ENCODE measurements around the gene MFNG. TPM values are rescaled to one million over a fixed set of nuclear protein-coding genes. Genes with fewer than 3 reads are reported as not detected.
"Not testable (repeated sequence)": the region's sequence is repeated elsewhere in the genome, so short reads cannot be mapped to it uniquely, and the experiment has no call there.

The MFNG gene
- total RNA-seq, 1 experiment from 2014 or later = 1.0 TPM

GRCh38 chr22:37473437-37473946, 12.7 kb downstream of the MFNG start:
- DNase-seq (ENCODE audit: low spot score) = no peak

- peak; percentile 54 for DNase-seq (ENCODE audit: low spot score)
Observed at GRCh38 chr22:37472418-37473006, 13.7 kb downstream of the MFNG start.

DNA sequence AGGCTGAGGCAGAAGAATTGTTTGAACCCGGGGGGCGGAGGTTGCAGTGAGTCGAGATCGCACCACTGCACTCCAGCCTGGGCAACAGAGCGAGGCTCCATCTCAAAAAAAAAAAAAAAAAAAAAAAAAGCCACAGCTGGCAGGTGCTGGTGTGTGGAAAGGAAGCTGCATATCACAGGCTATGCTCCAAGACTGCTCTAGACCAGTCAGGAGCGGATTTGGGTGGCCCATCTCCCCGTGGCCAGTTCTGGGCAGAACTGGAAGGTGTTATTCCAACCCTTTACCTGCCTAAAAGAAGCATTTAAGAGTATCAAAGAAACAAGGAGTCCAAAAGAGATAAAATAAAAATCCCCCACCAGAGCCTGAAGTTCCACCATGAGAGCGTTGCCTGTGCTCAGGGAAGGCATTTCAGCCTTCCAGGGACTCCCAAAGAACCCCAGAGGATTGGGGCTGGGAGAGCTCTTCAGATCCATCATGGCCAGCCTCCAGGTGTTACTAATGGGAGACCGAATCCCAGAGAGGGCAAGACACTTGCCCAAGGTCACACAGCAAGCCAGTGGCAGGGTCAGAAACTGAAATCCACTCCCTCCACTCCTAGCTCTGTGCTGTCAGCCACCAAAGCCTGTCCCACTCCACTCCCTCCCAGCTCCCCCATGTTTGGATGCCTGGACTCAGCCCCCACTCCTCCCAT, 14.3 kb downstream of the MFNG start:
- no peak for DNase-seq (ENCODE audit: low spot score)

- DNase-seq (ENCODE audit: low spot score) = no peak
Observed at GRCh38 chr22:37470087-37470445, 16.1 kb downstream of the MFNG start.

DNA sequence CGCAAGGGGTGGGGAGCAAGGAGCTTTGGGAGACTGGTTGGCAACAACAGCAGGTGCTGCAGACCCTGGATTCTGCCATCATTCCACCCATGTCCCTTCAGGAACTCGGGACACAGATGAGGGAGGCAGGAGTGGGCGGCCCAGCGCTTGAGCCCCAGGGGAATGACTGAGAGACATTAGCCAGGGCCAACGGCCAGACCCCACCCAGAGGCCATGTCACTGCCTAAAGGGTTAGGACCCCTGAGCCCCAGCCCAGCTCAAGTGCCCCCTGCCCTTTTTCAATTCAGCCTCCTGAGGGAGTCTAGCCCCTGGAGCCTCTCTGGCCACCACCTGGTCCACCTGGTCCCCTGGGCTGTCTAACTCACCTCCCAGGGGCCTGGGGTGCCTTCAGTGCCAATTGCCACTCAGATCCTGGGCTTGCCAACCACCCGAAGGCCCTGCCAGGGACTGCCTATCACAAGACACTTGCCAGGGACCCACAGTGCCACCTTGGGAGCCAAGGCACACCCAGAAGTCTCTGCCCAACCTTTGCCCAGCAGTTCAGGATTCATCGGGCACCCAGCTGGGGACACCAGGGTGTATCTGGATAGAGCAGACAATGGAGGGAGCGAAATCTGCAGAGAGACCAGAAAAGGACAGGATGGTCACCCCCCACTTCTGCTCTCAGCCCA, 16.6 kb downstream of the MFNG start:
- DNase-seq (ENCODE audit: low spot score) = no peak

DNA sequence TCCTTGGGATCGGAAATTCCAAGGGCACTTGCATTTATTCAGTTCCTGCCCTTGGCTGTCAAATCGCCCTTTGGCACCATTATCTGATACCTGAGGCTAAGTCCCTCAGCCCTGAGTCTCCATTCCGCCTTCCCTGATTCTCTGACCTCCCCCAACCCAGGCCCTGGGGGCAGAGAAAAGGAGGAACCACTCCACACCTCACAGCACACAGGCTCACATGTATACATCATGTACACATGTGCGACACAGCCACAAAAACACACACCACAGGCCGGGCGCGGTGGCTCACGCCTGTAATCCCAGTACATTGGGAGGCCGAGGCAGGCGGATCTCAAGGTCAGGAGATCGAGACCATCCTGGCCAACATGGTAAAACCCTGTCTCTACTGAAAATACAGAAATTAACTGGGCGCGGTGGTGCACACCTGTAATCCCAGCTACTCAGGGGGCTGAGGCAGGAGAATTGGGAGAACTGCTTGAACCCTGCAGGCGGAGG, 17.9 kb downstream of the MFNG start:
- not testable (repeated sequence) for DNase-seq (ENCODE audit: low spot score)

DNA sequence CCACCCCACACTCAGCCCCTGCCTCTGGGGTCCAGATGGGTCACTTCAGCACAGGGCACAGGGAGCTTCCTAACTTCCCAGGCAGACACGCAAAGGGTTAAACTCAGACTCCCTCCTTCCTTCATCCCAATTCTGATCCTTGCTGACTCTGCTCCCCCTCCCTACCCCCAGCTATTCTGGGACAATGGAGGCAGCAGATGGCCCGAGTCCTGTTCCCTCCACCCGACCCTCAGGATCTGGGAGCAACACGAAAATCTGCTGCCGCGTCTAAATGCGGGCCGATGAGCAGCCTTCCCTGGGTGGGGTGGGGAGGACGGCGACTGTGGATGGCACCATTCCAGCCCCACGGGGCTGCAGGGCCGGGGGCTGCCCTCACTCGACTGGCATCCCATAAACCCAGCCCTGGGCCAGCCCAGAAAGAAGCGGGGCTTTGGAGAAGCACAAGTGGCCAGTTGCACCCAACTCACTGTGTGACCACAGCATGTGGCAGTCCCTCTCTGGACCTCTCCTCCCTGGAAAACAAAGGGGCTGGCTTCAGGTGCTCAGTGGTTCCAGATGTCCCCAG, 18.7 kb downstream of the MFNG start:
- DNase-seq (ENCODE audit: low spot score) = no peak

DNA sequence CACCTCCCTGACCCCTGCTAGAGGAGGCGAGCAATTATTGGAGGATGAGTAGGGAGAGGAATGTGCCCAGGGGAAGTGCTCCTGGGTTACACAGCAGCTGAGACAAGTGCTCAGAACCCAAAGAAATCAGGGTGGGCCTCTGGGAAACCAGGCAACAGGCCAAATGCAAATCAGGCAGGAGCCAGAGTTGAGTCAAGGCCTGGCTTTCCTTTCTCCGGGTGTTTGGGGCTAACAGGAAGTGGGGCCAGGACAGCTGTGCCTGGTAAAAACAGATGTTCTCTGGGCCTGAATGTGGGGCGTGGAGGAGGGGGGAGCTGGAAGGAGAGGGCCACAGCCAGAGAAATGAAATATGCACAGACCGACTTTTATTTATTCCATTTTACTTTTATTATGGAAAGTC, 22.0 kb downstream of the MFNG start:
- no peak for DNase-seq (ENCODE audit: low spot score)

- peak; percentile 32 for DNase-seq (ENCODE audit: low spot score)
Observed at GRCh38 chr22:37462983-37463382, 23.2 kb downstream of the MFNG start.

DNA sequence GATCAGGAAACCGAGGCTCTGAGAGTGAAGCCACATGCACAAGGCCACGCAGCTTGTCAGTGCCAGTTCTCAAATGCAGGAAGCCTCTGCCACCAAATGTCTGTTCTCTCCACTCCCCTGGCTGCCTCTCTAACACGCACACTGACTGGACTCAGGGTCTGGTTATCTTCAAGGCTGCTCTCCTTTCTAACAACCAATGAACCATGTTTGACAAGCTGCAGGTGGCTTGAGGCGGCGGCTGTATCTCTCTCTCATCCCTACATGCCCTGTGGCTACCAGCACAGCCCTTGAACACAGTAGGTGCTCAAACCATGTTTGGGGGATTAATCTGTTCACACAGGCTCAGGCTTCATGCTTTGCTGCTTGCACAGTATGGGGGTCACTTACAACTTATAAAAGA, 23.7 kb downstream of the MFNG start:
- DNase-seq (ENCODE audit: low spot score) = no peak

GRCh38 chr22:37461961-37462360, 24.2 kb downstream of the MFNG start:
- DNase-seq (ENCODE audit: low spot score) = no peak

DNA sequence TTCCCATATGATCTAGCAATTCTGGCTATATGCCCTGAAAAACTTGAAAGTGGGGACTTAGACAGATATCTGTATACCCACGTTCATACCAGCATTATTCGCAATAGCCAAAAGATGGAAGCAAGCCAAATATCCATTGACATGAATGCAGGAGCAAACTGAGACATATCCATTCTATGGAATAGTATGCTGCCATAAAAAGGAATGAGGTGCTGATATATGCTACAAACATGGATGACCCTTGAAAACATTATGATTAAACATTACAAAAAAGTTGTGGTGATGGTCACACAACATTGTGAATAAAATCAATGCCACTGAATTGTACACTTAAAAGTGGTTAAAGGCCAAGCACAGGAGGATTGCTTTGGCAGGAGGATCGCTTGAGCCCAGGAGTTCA, 25.5 kb downstream of the MFNG start:
- DNase-seq (ENCODE audit: low spot score) = no peak

DNA sequence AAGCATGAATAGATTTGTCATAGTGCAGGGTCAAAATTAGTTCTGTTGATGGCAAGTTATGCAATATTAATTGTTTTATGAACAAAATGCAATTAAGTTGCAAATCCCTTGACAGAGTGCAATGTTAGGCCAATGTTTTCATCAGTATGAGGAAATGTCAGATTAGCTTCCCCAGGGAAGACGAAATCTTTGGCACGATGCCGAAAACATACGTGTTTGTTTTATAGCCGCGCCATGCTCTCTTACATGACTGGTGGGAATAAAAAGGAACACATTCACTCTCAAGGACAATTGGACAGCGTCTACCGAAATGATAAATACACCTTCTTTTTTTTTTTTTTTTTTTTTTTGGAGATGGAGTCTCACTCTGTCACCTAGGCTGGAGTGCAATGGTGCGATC, 27.0 kb downstream of the MFNG start:
- DNase-seq (ENCODE audit: low spot score) = no peak

- peak; percentile 88 for DNase-seq (ENCODE audit: low spot score)
Observed at GRCh38 chr22:37457093-37457893, 28.9 kb downstream of the MFNG start.

DNA sequence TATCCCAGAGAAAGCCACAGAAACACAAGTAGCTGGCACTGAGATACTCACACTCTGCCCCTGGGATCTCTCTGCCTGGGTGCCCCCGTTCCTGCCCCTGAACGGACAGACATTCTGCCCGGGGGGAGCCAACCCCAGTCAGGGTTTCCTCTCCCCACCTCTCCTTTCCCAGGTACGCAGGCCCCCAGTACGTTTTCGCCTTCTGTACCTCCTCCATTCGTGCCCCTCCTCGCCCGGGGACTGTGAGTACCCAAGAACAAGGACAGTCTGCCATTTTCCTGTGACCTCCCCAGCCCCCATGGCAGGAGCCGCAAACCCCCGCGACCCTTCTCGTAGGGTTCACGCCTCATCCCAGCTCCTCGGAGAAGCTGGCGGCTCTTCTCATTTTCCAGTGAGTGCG, 29.8 kb downstream of the MFNG start:
- DNase-seq (ENCODE audit: low spot score) = no peak

- DNase-seq (ENCODE audit: low spot score) = no peak
Observed at GRCh38 chr22:37455896-37456295, 30.3 kb downstream of the MFNG start.

DNA sequence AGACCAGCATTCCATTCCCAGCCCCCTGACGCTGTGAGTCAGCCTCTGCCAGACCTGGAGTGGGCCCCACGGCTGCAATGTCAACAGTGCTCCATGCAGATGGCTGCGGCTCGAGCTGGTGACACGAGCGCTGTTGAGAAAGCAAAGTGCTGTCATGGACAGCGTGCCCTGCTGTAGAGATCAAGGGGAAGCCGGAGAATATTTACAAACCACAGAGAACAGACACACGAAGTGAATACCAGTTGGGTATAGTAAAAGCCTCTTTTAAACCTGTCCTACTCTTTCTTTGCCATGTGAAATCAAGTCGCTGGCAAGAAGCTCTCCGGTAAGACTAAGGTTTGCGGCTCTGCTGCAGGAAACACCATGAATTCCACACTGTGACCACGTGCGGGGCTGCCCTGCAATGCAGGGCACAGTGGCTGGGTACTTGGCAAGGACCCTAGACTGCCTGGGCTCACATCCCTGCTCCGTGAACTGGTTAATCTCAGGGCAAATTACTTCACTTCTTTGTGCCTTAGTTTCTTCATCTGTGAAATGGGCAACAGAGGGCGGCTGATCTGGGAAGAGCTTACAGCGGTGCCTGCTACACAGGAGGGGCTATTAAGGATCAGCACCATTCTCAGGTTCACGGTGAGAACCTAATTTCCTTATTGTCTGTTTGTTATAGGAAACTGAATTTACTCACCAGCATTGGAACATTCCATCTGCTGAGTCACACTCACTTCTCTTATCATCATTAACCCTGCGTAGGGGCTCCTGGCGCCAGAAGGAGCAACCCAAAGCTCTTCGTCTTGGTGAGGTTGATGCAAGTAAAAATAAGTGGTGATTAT, 31.1 kb downstream of the MFNG start:
- DNase-seq (ENCODE audit: low spot score) = peak; percentile 48

- DNase-seq (ENCODE audit: low spot score) = no peak
Observed at GRCh38 chr22:37453696-37454095, 32.5 kb downstream of the MFNG start.

DNA sequence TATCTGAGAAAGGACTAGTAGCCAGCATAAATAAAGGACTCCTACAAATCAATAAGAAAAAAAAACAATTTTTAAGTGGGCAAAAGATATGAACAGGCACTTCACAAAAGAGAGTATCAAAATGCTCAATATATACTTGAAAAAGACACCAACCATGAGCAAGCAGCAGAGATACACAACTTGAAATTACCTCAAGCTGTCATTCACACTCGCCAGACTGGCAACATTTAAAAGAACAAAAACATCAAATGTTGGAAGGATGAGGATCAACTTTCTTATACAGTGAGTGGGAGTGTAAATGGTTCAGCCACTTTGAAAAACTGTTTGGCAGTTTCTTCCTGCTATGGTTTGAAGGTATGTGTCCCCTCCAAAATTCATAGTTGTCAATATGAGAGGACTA, 35.0 kb downstream of the MFNG start:
- DNase-seq (ENCODE audit: low spot score) = no peak

GRCh38 chr22:37449331-37450001, 36.7 kb downstream of the MFNG start:
- DNase-seq (ENCODE audit: low spot score) = no peak

All from HT-29 (cell line).